Colon (tissue), 2 donors: Measurements from ENCODE around the gene PDE1A.

Source experiments
- FAIRE-seq: peaks from 2 replicates; lab custom pipeline; 2012; peaks lifted over from hg19 to GRCh38; lab: Jason Lieb, UNC
- donor health status: control.
- donor health status: control.

Gene PDE1A

DNA sequence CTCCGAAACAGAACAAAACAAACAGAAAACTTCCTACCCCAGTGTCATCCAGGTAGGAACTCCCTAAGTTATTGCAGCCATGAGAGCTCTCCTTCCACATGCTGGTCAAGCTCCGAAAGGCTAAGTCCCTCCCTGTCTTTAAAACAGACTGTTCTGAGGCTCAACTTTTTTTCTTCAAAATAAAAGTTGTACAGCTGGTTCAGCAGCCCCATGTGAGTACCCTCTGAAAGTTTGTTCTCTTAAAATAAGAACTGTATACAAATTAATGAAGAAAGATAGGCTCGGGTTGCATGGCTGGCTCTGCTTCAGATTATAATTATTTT, at the start of gene PDE1A:
Gene PDE1A, minus strand, starts transcription at position 119 of the 323 bp plus-strand sequence.
- no peak for FAIRE-seq

DNA sequence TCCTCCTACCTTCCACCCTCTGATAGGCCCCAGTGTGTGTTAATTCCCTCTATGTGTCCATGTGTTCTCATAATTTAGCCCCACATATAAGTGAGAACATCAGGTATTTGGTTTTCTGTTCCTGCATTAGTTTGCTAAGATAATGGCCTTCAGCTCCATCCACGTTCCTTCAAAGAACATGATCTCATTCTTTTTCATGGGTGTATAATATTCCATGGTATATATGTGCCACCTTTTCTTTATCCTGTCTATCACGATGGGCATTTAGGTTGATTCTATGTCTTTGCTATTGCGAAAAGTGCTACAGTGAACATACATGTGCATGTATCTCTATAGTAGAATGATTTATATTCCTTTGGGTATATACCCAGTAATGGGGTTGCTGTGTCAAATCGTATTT, 46.8 kb upstream of the PDE1A start:
- no peak for FAIRE-seq

DNA sequence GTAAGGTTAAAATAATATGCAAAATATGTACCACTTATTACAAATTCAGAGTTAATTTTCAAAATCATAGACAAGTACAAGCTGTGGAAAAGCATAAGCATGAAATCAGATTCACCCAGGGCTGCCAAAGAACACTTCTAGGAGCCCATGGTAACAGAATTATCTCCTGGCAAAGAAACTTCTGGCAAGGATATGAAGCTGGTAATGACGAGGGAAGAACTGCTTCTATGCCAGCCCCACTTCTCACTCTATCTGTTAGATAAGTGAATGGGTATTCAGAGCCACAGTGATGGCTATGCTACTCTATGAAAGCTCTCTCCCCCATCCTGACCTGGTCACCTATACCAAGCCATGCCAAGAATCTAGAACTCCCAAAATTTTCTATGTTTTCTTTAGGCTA, 36.9 kb upstream of the PDE1A start:
- no peak for FAIRE-seq

DNA sequence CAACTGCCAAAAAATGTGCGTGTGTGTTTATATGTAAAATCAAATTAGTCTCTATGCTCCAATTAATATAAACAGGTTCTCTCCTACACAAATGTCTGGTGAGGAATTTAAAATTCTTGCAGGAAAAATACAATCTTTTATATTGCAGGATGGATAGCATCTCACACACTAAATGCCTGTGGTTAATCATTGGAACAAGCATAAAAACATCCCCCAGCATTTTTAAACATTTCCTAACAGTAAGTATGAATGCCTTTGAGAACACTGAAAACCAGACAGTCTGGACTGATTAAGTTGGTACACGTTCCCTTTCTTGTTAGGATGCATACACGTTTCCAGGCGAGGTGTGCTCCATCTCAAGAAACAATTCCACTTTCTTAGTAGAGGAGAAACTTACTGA, 29.9 kb upstream of the PDE1A start:
- no peak for FAIRE-seq

DNA sequence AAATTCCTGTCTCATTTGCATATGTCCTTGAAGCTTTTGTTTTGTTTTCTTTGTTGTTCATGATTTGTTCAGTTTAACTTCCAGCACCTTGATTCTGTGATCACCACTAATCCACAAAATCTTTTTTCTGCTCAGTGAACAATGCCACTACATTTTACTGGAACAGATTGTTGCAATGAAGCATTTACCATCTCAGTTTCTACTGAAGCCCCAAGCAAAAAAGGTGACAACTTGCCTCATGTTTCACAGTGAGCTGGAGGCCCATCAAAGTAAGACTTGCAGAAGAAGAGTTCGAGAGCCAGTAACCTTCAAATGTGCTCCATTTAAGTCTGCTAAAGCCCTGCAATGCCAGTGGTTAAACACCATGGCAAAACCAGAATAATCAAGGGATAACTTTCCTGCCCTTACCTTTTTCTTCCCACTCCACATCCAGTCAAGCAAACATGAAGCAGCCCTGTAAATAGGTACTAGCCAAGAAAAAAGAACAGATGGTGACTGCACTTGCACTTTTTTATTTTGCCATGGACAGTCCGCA, 25.7 kb upstream of the PDE1A start:
- FAIRE-seq, result no peak

DNA sequence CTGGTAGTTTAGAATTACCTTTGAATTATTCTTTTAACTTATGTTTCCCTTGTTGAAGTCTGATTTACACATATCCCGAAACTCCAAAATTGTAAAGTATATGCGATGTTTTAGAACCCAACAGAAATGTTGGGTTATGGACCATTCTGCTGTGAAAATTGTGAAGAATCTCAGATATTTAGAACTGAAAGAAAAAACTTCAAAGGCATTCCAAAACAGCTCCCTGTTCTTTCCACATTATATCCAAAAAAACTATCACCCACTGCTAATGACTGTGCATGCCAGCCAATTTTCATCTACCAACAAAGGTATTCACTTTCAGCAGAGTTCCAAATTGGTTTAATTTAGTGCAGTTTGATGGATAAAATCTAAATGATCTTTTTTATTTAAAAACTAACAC, 21.5 kb upstream of the PDE1A start:
- no peak for FAIRE-seq

DNA sequence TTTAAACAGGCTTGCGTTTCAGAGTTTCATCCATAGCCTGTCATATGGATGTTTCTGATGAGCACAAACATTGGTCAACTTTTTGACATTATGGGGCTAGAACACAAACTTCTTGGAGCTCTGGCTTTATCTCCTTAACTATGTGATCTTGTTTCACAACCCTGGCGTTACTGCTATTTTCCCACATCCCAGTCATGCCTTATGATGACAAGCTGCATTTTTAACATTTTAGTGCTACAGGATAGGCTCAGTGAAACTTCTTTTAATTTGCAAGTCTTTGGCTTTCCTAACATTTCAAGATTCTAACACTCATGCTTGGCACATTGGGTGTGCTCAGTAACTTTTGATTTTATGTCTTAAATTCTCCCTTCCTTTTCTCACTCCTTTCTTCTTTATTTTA, 21.0 kb upstream of the PDE1A start:
- FAIRE-seq, result no peak

DNA sequence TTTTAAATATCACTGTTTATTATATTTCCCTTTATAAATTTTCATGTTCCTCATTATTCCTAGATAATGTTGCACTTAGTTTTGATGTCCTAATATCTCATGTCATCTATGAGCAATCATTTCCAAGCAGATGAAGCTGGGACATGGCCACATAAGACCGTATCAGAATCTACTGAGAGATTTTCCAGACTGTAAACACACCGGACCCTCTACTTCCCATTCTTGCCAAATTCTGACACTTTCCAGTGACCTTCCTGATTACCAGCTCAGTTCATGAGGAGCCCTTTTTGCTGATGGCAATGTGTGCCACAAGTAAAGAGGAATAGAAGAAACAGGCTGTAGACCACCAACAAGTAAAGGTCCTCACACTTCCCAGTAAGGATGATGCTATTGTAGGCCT, 20.3 kb upstream of the PDE1A start:
- FAIRE-seq, result no peak

DNA sequence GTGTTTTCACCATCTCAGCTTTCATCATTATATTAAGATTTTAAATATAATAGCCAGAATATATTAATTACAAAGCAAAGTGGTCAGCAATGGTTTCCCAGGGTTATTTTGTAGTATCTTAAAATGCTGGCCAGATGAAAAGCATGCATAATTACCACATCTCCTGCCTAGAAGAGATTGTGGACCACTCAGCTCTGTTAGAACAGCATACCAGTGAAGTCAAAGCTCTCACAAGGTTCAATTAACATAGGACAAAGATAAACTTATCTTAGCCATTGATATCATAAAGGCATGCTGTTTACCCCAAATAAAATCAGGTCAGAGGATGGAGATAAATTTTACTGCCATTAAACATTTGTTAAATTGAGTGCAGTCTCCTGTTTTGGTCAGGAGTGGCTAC, 19.3 kb upstream of the PDE1A start:
- no peak for FAIRE-seq

DNA sequence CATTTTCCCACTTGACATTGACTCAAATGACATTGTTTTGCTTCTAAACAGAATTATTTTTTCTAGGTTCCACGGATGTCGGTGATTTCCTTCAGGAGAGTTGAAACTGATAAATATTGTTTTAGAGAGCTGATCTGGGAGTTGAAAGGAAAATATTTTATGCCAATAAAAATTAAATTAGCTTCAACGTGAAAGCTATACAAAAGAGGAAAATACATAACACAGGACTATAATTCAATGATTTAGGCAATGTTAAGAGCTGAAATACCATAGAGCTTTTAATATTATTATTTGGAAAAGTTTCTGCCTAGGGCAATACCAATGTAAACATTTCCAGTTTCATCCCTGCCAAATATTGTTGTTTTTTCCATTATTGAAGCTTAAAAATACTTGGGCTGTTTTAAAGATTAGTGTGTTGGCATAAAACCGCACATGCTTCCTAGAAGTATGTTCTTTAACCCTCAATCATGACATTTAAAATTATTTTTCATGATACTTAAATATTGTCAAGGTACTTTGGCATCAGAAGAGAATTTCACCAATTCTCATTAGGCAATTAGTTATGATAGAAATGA, 18.6 kb upstream of the PDE1A start:
- FAIRE-seq, result no peak

DNA sequence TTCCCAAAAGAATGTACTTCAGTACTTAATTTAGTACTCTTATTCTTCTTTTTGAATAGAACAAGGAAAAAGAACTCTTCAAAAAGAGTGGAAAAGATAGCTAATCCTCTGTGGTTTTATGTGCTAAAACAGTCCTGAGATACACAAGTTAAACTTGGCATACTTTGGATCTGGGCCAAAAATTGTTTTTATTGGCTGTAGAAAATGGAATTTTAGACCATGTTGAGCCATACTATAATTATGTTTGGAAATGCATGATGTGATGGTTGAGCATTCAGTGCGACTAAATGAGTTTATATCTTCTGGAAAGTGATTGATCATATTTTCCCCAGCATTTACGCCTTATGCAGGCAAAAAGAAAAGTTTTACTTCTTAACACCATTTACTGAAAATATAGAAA, 18.0 kb upstream of the PDE1A start:
- no peak for FAIRE-seq

DNA sequence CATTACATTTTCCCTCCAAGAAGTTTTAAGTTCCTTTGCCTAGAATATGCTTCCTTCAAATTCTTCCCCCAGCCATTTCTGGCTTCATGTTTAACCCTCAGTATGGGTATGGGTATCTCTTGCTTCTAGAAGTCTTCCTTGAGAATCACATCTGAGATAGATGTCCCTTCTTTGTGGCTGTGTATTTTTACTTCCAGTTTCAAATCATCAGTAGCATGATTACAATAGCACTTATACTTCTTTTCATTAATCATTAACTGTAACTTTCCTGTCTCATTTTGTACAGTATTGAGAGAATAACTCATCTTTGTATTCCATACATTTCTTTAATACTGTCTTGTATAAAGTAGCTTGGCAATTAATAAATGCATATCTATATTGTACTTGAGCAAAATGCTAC, 17.3 kb upstream of the PDE1A start:
- no peak for FAIRE-seq

DNA sequence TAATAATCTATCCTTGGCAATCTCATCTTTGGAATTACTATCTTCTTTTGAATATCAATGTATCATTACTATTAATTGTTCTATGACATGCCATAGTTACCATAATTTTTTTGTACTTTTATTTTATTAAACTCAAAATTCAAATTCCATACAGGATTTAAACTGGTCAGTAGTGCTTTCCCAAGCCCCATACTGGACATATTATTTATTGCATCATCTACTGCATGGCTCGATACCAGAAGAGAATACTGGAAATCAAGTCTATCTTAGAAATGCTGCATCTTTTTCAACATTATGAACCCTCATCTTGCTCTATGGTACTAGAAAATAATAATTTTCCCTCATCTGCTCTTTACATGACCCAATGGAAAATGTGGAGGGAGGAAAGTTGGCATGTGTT, 9.4 kb upstream of the PDE1A start:
- FAIRE-seq, result no peak

DNA sequence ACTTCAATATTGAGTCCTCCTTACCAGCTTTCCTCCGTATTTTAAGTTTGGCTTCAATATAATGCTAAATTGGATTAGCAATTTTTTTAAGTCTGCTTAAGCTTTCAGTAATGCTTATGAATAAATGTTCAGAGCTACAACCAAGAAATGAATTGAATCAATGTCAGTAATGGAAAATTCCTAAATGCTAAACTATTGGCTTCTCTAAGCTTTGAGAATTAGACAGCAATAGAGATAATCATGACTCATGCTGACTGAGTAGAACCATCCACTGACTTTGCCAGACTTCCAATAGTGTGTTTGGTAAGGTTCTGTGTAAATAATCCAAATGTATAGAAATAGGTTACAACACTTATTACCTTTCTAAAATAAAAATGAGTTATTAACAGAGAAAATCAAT, 8.9 kb upstream of the PDE1A start:
- no peak for FAIRE-seq

DNA sequence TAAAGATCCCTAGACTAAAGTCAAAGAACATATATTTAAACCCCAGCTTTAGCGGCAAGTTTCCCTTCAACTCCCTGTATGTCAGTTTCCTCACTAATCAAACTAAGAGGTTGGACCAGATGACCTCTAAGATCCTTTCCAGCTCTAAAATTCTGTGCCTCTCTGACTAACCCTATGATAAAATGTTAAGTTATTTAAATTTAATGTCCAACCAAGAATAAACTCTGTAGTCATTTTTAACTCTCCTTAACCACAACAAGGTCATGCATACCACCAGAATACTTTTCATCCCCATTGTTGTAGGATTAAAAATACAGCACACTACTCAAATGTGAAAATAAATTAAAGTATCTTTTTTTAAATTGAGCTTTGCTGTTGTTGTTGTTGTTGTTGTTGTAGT, 5.2 kb upstream of the PDE1A start:
- no peak for FAIRE-seq

DNA sequence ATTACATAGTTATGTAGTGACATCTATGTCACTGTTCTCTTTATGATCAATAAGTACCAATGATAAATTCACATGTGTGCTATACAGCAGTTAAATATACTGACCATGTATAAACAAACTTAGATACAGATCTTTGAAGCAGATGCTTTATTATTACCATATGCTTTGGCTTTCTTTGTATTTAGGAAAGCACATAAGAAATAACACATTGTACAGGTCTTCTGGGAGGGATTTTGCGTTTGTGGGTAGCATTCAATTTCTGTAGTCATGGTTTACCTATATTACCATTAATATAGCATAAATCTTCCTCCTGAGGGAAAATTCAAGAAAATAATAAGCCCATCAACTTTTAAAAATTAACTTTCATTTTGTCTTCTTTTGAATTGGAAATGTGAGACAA, 1.6 kb upstream of the PDE1A start:
- no peak for FAIRE-seq

DNA sequence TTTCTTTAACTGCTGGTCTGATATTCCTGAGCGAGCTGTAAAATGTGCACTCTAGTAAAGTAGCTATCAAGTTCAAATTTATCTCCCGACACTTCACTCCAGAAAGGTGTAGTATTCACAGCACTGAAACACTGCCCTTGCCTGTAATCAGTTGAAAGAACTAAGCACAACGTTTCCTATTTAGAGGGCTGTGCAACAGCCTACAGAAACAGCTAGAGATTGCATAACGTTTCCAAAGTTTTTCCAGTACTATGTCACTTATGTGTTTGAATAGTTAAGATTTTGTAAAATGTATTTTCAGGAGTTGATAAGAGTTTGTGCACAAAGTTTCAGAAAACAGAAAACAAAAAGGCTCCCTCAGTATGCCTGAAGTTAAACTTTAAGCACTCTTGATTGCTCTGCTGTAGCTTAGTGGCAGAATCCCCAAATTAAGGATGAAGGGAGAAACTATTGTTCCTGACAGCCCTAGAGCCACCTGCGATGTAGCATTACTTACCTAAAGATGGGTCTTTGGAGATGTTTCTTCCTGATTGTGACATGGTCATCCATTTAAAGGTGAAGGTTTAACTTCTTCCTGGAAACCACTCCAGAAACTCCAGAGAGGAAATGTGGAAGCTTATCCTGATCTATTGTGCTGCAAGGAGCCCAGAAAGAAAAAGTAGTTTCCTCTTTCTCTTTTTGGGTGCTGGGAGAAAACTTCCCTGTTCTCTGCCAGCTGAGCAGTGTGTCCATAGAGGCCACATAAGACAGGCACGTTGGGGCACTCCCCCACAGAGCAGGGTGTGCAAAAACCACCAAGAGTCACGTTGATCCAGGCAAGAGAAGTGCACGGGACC, 536 bp downstream of the PDE1A start:
- no peak for FAIRE-seq

DNA sequence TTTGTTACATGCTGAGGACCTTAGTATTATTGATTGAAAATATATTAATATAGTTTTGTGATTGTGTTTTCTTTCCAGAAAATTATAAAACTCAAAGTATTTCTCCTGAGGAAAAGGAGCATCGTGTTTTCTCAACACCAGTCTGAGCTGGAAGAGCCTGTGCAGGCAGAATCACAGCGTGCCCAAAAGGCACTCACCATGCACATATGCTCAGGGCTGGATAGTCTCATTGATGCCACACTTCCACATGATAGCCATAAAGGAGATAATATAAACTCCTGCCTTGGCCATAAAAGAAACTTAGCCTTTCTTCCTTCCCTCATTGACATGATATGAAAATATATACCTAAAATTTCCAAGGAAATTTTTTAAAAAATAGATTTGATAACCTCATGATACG, 4.0 kb downstream of the PDE1A start:
- no peak for FAIRE-seq

DNA sequence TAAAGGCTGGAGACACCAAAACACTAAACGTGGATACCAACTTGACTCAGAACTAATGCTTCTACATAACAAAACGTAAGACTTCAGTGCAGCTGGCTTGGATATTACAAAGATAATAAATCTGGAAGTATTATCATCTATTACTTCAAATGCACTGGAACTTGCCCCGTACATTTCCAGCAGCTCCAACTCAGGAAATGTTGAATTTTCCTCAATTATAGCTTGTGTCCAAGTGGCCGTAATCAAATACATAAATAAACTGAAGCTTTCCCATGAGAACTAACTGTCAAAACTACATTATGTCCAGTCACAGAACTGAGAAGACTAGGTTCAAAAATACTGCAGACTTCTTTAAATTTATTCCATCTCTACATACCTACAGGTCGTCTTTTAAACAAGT, 6.2 kb downstream of the PDE1A start:
- no peak for FAIRE-seq

DNA sequence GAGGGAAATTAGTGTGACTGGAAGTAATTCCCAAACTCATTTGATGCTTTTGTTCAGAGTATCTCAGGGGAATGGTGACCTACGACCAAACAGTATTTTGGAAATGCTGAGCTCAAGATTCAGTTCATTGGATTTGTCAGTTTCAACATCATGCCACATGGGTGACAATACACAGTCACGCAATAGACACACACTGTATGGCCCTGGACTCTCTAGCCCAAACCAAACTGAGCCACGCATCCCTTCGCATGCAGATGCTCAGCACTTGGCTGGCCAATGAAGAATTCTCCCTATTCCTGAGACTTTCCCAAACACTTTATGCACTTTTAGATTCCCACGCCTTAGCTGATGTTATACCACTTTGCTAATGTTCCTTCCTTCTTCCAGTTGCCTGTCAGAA, 10.0 kb downstream of the PDE1A start:
- no peak for FAIRE-seq

DNA sequence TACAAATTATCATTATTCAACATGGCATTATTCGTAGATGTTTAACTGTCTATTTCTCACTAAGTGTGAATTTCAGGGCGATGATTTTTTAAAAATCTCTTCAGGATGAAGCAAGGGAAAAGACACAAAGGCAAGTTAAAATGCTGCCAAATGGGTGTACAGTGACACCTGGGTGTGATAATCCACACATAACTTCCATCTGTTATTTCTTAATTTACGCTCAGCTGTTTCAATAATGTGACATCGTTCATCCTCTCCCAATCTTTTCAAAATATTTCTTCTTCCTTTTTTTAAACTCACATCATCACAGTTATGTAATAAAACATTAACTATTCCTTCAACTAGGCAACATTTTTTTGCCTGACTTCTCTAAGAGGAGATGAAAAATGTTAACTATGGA, 10.6 kb downstream of the PDE1A start:
- no peak for FAIRE-seq

DNA sequence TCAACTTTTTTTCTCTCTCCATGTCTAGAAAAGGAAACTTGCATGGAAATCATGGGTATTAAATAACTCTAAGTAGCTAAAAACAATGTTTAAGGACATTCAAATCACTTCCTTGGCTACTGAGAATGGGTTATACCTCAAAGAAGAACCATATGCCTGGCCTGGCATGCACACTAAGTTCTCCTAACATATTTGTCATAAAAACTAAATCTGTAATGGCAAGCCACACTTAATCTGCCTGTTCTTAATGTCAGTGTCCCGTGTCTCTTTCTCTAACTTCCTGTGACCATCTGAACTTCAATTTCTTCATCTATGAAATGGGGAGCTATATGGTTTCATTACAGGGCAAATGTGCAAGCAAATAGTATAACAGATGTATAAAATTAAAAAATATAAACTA, 11.1 kb downstream of the PDE1A start:
- FAIRE-seq, result no peak

DNA sequence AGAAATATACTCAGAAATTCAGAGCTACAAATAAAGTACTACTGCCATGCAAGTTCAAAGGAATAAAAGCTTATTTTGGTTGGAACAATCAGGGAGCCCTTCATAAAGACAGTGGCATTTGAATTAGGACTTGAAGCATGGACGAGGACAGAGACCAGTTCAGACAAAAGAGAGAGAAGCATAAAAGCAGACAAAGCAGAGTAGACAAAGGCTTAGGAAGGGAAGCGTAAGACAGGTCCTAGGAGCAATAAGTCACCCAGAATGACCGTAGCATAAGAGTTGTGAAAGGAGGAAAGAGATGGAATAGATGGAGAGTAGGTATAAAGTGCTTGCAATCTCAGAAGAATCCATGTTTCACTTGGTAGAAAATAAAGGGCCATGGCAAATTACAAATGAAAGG, 14.0 kb downstream of the PDE1A start:
- FAIRE-seq, result no peak

DNA sequence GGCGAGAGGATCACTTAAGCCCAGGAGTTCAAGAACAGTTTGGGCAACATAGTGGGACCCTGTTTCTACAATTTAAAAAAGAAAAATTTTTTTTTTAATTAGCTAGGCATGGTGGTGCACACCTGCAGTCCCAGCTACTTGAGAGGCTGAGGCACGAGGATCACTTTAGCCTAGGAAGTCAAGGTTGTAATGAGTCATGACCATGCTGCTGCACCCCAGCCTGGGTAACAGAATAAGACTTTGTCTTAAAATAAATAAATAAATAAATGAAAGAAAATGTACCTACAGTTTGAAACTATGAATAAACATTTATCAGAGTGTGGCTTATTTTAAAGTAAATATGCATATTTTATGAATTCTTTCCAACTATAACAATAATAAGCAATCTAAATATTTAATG, 16.7 kb downstream of the PDE1A start:
- no peak for FAIRE-seq
